Measurements from ENCODE around the gene HGFAC. TPM values are rescaled to one million over a fixed set of nuclear protein-coding genes. Genes with fewer than 3 reads are reported as not detected.

Gene HGFAC
- total RNA-seq, 2 experiments from 2014 or later = 0.25 to 0.75 TPM

DNA sequence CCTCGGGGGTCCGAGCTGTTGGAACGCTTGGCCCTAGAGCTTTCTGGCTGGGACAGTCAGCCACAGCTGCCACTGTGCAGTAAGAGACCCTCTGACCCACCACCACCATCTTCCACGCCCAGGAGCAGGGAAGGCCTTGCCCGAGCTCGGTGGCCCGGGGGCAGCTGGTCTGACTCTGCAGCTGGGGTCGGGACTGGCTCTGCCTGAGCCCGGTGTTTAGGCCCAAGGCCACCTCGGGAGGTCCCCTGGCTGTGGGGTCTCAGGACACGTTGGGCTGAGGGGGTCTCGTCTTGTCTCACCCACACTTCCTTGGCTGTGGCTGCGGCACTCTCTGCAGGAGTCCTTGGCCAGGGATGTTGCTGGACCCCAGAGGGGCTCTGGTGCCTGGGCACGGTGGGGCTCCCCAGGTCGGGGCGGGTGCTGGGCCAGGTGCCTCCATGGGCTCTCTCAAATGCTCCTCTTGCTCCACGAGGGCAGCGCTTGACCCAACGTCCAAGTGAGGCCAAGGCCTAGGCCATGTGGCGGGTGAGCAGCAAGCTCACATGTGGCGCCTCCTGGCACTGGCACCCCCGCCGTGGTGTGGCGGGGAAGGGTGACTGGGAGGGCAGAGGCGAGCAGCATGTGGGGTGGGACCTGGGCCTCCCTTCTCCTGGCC is 44.2 kb downstream of the HGFAC start:
- Histone ChIP-seq H3K9me3 (ENCODE audit: control insufficient read depth in 1 of 2, insufficient read depth in 1 of 2, low read length in 2 of 2) (peaks cover 0 to 8% of the 10 kb centered on the region in 2 experiments), H3K27me3 (ENCODE audit: control insufficient read depth in 1 of 2, insufficient read depth in 2 of 2, low read length in 2 of 2) (peaks cover 20 to 31% of the 10 kb centered on the region in 2 experiments), H3K36me3 (ENCODE audit: insufficient read depth, low read length) (no peaks in the 10 kb centered on the region), H3K4me1 (ENCODE audit: insufficient read depth, low read length) (peaks cover 15% of the 10 kb centered on the region), H3K4me3 (ENCODE audit: low read length) (no peak overlapping the region), H3K27ac (ENCODE audit: low read depth in 1 of 2, low read length in 2 of 2) (no peak overlapping the region)
- DNase-seq (no peak), ATAC-seq (ENCODE audit: poor library complexity) (no peak)
- Mint-ChIP-seq H3K27me3 (peaks cover 38% of the 10 kb centered on the region), H3K9me3 (no peaks in the 10 kb centered on the region), H3K27ac (no peak overlapping the region), H3K4me3 (no peak overlapping the region), H3K36me3 (ENCODE audit: low read depth) (no peaks in the 10 kb centered on the region), H3K4me1 (ENCODE audit: low read depth) (no peaks in the 10 kb centered on the region)
- POLR2A ChIA-PET = no interaction called here
- intact Hi-C loops (cut with DNase I, micrococcal nuclease) = no loop called here
- CTCF ChIA-PET = no interaction called here
- TF ChIP-seq CTCF (IDR thresholded peaks at IDR 0.05) = no peak

DNA sequence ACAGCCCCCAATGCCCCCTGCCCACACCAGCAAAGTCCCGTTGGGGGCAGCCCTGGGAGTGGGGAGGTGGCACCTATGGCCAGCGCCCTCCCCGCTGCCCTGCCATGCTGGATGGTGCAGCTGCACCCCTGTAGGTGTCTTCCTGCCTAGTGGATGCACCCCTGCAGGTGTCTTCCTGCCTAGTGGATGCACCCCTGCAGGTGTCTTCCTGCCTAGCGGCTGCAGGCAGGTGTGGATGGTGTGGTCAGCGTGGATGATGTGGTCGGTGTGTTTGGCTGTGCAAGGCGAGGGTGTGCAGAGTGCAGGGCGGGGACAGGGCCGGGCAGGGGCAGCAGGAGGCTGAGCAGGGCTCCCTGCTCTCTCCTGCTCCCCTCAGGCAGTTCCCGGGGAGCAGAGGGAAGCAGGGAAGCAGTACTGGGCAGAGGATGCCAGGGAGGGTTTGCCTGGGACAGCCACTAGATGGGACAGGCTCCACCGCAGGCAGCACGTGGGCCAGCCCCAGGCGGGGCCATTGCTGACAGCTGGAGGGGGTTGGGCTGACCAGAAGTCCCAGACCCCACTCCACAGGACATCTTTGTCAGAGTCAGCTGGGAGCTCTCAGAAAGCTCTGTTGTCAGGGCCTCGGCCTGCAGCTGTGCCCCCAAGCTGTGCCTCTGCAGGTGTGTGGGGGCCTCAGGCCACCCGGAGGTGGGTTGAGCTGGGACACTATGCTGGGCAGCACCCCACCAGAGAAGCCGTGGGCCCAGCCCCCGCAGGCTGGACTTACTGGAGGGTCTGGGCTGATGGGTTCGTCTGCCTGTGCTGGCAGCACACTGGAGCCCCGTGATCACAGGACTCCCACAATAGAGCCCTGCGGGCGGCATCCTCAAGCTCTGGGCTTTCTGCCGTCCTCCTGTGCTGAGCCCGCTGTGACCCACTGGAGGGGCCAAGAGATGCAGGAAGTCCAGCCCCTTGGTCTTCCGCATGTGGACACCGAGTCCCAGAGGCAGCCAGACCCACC is 45.1 kb downstream of the HGFAC start:
- H3K4me1 ChIP-seq (ENCODE audit: insufficient read depth, low read length) = peaks cover 15% of the 10 kb centered on the region
- DNase-seq (no peak), ATAC-seq (ENCODE audit: poor library complexity) (no peak)
- H3K4me3 Mint-ChIP-seq = no peak overlapping the region
- H3K27ac ChIP-seq (ENCODE audit: low read depth in 1 of 2, low read length in 2 of 2) = no peak overlapping the region
- intact Hi-C loops (cut with DNase I, micrococcal nuclease) = no loop called here
- peaks cover 38% of the 10 kb centered on the region for H3K27me3 Mint-ChIP-seq
- no peak overlapping the region for H3K27ac Mint-ChIP-seq
- H3K36me3 Mint-ChIP-seq (ENCODE audit: low read depth) = no peaks in the 10 kb centered on the region
- no peaks in the 10 kb centered on the region for H3K4me1 Mint-ChIP-seq (ENCODE audit: low read depth)
- H3K36me3 ChIP-seq (ENCODE audit: insufficient read depth, low read length) = no peaks in the 10 kb centered on the region
- ChIA-PET POLR2A (no interaction called here), CTCF (no interaction called here)
- no peak overlapping the region for H3K4me3 ChIP-seq (ENCODE audit: low read length)
- no peaks in the 10 kb centered on the region for H3K9me3 Mint-ChIP-seq
- H3K9me3 ChIP-seq (ENCODE audit: control insufficient read depth in 1 of 2, insufficient read depth in 1 of 2, low read length in 2 of 2) = peaks cover 0 to 8% of the 10 kb centered on the region in 2 experiments
- no peak for TF ChIP-seq CTCF (IDR thresholded peaks at IDR 0.05)
- peaks cover 22 to 32% of the 10 kb centered on the region in 2 experiments for H3K27me3 ChIP-seq (ENCODE audit: control insufficient read depth in 1 of 2, insufficient read depth in 2 of 2, low read length in 2 of 2)

GRCh38 chr4:3487861-3488260 is 46.1 kb downstream of the HGFAC start:
- TF ChIP-seq CTCF (IDR thresholded peaks at IDR 0.05) = no peak
- H3K36me3 Mint-ChIP-seq (ENCODE audit: low read depth) = no peaks in the 10 kb centered on the region

More at GRCh38 chr4:3487861-3488260, 46.1 kb downstream of the HGFAC start:
- Mint-ChIP-seq H3K4me3 (no peak overlapping the region), H3K27ac (no peak overlapping the region), H3K4me1 (ENCODE audit: low read depth) (no peaks in the 10 kb centered on the region), H3K9me3 (no peaks in the 10 kb centered on the region), H3K27me3 (peaks cover 40% of the 10 kb centered on the region)
- H3K27me3 ChIP-seq (ENCODE audit: control insufficient read depth in 1 of 2, insufficient read depth in 2 of 2, low read length in 2 of 2) = peaks cover 22 to 35% of the 10 kb centered on the region in 2 experiments
- POLR2A ChIA-PET = no interaction called here
- H3K4me1 ChIP-seq (ENCODE audit: insufficient read depth, low read length) = peaks cover 15% of the 10 kb centered on the region
- no peak overlapping the region for H3K4me3 ChIP-seq (ENCODE audit: low read length)
- H3K9me3 ChIP-seq (ENCODE audit: control insufficient read depth in 1 of 2, insufficient read depth in 1 of 2, low read length in 2 of 2) = peaks cover 0 to 8% of the 10 kb centered on the region in 2 experiments
- CTCF ChIA-PET = no interaction called here
- no peaks in the 10 kb centered on the region for H3K36me3 ChIP-seq (ENCODE audit: insufficient read depth, low read length)
- DNase-seq (no peak), ATAC-seq (ENCODE audit: poor library complexity) (peak; percentile 46)
- H3K27ac ChIP-seq (ENCODE audit: low read depth in 1 of 2, low read length in 2 of 2) = no peak overlapping the region
- intact Hi-C loops (cut with DNase I, micrococcal nuclease) = no loop called here

Measured in CD4-positive, alpha-beta T cell (primary cell).